Lower lobe of right lung (tissue), 2 donors: ENCODE measurements around the gene JPH3. TPM values are rescaled to one million over a fixed set of nuclear protein-coding genes. Genes with fewer than 3 reads are reported as not detected.
A peak's percentile ranks its signal among the peaks of the same experiment; 100 is the strongest.

Experiments
- ATAC-seq, 2 donors: fragments of 200-7000 bp; cut with Tn5 transposase; one replicate each; pipeline ENCODE4 v1.9.1; 2020 to 2022; ENCODE audit warnings: mild to moderate bottlenecking in 2 of 2, moderate library complexity in 2 of 2
- DNase-seq: peaks from one replicate; pipeline ENCODE4 v3.0.0-alpha.2; 2020
- H3K27ac ChIP-seq: fragments of 200-600 bp; one replicate; pipeline ENCODE4 v1.8.0; 2022
- H3K27me3 ChIP-seq: fragments of 200-600 bp; one replicate; pipeline ENCODE4 v1.8.0; 2022; ENCODE audit warnings: low read depth
- H3K36me3 ChIP-seq: fragments of 200-600 bp; one replicate; pipeline ENCODE4 v1.8.0; 2022; ENCODE audit warnings: mild to moderate bottlenecking
- H3K4me1 ChIP-seq: fragments of 200-600 bp; one replicate; pipeline ENCODE4 v1.8.0; 2022
- H3K4me3 ChIP-seq: fragments of 200-600 bp; one replicate; pipeline ENCODE4 v1.8.0; 2022; ENCODE audit warnings: mild to moderate bottlenecking
- H3K9me3 ChIP-seq: fragments of 200-600 bp; one replicate; pipeline ENCODE4 v1.8.0; 2022
- intact Hi-C: fragments of 100-400 bp; cut with DNase I; formaldehyde crosslinking; loops from one replicate; pipeline ENCODE4 v1.11.0; 2022
- total RNA-seq: library from RNA; stranded (reverse); fragmentation: NEBNext Ultra II Directional; extraction: Animal tissue kit (Norgen Biotek cat#: 25700); gene quantifications from one replicate; pipeline ENCODE4 v1.2.1, GENCODE V29; 2021
- TF ChIP-seq, protein P1 (sequence below): fragments of 200-600 bp; IDR thresholded peaks from one replicate; pipeline ENCODE4 v1.8.0; 2022; ENCODE audit warnings: antibody characterized with exemption, mild to moderate bottlenecking
- donor health status: DM: no; HTN: yes; CAD: no; lungs with severe emphysema.

The JPH3 gene
- total RNA-seq, 1 donor from 2014 or later = 0.12 TPM

DNA sequence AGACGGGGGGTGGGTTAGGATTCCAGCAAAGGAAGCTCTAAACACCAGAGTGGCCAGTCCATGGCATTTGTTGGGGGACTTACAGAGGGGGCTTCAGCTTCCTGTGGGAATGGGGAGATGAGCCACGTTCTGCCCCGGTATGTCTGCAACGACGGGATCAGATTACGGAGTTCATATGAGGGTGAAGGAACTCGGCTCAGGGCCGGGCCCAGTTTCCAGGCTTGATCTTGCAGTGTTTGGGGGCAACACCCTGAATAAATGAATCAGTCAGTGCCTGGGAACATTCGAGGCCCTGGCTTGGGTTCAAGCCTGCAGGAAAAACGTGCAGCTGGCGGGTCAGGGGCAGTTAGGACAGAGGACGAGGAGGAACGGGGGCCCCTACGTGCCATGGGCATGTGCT is 54.0 kb downstream of the JPH3 start:
- Histone ChIP-seq H3K9me3 (no peaks in the 10 kb centered on the region), H3K4me3 (no peak overlapping the region), H3K36me3 (no peaks in the 10 kb centered on the region), H3K27ac (no peak overlapping the region), H3K4me1 (no peaks in the 10 kb centered on the region), H3K27me3 (peaks cover 13% of the 10 kb centered on the region)
- ATAC-seq = no peak
- no peak for DNase-seq
- intact Hi-C loops = no loop called here
- TF ChIP-seq, protein P1, sequence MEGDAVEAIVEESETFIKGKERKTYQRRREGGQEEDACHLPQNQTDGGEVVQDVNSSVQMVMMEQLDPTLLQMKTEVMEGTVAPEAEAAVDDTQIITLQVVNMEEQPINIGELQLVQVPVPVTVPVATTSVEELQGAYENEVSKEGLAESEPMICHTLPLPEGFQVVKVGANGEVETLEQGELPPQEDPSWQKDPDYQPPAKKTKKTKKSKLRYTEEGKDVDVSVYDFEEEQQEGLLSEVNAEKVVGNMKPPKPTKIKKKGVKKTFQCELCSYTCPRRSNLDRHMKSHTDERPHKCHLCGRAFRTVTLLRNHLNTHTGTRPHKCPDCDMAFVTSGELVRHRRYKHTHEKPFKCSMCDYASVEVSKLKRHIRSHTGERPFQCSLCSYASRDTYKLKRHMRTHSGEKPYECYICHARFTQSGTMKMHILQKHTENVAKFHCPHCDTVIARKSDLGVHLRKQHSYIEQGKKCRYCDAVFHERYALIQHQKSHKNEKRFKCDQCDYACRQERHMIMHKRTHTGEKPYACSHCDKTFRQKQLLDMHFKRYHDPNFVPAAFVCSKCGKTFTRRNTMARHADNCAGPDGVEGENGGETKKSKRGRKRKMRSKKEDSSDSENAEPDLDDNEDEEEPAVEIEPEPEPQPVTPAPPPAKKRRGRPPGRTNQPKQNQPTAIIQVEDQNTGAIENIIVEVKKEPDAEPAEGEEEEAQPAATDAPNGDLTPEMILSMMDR = no peak

- intact Hi-C loops = no loop called here
- DNase-seq (no peak), ATAC-seq (no peak)
- H3K27ac ChIP-seq = no peak overlapping the region
- TF ChIP-seq, protein P1 = no peak
- no peaks in the 10 kb centered on the region for H3K4me1 ChIP-seq
- H3K36me3 ChIP-seq = no peaks in the 10 kb centered on the region
- no peaks in the 10 kb centered on the region for H3K9me3 ChIP-seq
- peaks cover 14% of the 10 kb centered on the region for H3K27me3 ChIP-seq
- no peak overlapping the region for H3K4me3 ChIP-seq
These were observed 55.4 kb downstream of the JPH3 start for GRCh38 chr16:87657621-87658192.

GRCh38 chr16:87658564-87659225 is 56.4 kb downstream of the JPH3 start:
- intact Hi-C loops = no loop called here
- TF ChIP-seq, protein P1 = no peak
- Histone ChIP-seq H3K9me3 (no peaks in the 10 kb centered on the region), H3K27ac (no peak overlapping the region), H3K4me3 (no peak overlapping the region), H3K27me3 (peaks cover 17% of the 10 kb centered on the region), H3K4me1 (no peaks in the 10 kb centered on the region), H3K36me3 (no peaks in the 10 kb centered on the region)
- no peak for ATAC-seq
- no peak for DNase-seq

- H3K27me3 ChIP-seq = peaks cover 25% of the 10 kb centered on the region
- peak; percentile 39 to 57 for ATAC-seq
- DNase-seq = no peak
- H3K4me3 ChIP-seq = no peak overlapping the region
- no peak overlapping the region for H3K27ac ChIP-seq
- no peaks in the 10 kb centered on the region for H3K36me3 ChIP-seq
- intact Hi-C loops = no loop called here
- H3K9me3 ChIP-seq = no peaks in the 10 kb centered on the region
- TF ChIP-seq, protein P1 = no peak
- no peaks in the 10 kb centered on the region for H3K4me1 ChIP-seq
These were observed 59.3 kb downstream of the JPH3 start for GRCh38 chr16:87661561-87661960.

- TF ChIP-seq, protein P1 = no peak
- no peak for ATAC-seq
- intact Hi-C loops = no loop called here
- no peak overlapping the region for H3K4me3 ChIP-seq
- no peak overlapping the region for H3K27ac ChIP-seq
- no peaks in the 10 kb centered on the region for H3K36me3 ChIP-seq
- no peaks in the 10 kb centered on the region for H3K4me1 ChIP-seq
- H3K27me3 ChIP-seq = peaks cover 32% of the 10 kb centered on the region
- no peaks in the 10 kb centered on the region for H3K9me3 ChIP-seq
- no peak for DNase-seq
These were observed 60.2 kb downstream of the JPH3 start for GRCh38 chr16:87662254-87663204.
